GDM1 (cell line): ENCODE measurements around the gene ABCG2.

Experiments
- DNase-seq: peaks from one replicate; lab custom pipeline; 2025; lab: John Stamatoyannopoulos, UW

Gene ABCG2

DNA sequence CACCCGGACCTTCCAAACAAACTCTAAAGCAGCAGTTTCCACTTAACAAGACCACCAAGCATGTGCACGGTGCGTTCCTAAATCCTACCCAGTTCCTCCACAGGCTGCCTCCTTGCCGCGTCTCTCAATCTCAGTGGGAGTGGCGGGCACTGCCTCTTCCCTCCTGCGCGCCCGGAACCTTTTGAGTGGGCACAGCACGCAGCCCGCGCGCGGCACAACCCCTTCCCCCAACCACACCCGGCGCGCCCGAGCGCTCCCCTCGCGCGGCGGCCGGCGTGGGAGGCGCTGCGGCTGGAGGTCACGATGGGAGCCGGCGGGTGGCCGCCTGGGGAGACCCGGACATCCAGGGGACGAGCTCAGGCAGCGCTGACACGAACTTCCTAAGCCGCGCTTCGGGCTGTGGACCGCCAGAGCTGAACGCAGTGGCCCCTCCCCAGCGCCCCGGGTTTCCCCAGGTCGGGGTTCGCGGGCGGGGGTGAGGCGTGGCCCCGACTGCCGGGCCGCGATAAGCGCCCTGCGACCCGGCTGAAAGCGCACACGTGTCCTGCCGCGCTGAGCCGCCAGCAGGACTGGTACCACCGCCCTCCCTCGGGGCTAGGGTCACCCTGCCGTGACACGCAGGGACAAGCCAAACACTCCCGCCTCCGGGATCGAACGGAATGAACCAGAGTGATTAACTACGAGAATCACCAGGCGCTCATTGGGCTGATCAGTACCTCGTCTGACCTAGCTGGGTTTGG is at the start of gene ABCG2:
ABCG2 (minus strand) TSS at position 151 of the 740 bp plus-strand sequence. CDS start 18,644 bp downstream, outside the sequence.
- peak; percentile 8 for DNase-seq

DNA sequence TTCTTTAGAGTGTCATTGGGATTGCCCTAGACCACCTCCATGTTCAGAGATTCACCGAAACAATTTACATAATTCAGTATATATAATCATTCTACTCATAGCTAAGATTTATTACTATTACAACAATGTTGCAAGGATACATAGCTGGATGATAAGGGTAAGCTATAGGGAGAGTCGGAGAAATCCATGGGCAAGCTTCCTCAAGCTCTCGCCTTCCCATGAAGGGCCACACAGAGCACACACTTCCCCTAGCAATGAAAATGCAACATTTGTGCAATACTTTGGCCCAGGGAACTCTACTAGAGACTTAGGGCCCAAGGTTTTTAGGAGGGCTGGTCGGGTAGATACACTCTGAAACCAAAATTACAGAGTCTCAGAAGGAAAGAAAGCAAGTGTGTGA is 49.7 kb upstream of the ABCG2 start:
- DNase-seq, result no peak

DNA sequence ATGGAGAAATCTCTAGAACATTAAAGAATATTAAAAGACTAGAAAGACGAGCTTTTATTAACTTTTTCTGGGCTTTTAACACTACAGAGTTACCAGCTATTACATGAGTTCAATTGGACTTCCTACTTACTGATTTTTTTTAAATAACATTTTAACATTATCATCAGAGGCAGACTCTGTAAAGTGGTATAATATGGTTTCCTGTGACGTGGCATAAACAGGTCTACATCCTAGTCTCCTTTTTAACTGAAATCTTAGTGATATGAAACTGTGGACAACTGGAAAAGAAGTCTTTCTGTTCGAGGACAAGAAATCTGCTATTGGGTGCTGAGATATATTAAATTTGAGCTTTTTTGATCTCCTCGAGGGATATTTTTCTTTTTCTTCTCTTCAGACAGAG is 48.7 kb upstream of the ABCG2 start:
- no peak for DNase-seq

DNA sequence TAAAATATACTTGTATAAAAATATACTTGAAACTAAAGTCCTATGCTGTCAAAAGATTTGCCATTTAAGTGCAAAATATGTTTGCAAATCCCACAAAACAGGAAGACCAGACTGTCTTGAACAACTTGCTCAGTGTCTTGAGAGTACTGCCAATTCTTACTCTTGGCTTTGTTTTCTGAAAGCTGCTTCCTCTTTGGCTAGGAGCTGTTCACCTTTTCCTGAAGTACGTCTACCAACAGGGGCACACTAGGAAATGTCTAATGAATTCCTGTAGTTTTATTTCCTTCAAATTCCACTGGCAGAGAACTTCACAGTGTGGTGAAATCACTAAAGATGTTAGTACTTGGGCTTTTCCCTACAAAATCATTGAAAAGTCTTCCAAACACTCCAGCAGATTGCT is 46.4 kb upstream of the ABCG2 start:
- peak; percentile 29 for DNase-seq

DNA sequence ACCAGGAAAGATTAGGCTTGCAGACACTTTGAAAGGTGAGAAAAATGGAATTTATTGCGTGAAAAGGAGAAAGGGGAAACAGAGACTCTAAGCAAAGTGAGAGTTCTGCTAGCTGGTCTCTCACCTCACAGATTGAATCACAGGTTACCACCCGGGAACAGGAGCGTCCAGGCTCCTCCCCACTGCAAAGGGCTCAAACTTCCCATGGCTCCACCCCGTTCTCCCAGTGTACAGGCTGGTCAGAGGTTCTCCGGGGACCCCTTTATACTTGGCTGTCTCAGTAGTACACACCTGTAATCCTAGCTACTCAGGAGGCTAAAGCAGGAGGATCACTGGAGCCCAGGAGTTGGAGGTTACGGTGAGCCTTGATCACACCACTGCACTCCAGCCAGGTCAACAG is 44.0 kb upstream of the ABCG2 start:
- no peak for DNase-seq

DNA sequence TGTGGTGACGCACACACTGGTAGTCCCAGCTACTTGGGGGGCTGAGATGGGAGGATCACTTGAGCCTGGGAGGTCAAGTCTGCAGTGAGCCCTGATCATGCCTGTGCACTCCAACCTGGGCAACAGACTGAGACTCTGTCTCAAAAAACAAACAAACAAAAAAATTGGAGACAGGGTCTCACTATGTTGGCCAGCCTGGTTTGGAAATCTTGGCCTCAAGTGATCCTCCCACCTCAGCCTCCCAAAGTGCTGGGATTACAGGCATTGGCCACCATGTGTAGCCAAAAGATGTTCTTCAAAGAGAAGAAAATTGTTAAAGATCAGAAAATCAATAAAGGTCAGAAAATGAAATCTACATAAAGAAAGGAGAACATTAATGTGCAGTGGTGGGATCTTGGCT is 41.7 kb upstream of the ABCG2 start:
- DNase-seq, result no peak

DNA sequence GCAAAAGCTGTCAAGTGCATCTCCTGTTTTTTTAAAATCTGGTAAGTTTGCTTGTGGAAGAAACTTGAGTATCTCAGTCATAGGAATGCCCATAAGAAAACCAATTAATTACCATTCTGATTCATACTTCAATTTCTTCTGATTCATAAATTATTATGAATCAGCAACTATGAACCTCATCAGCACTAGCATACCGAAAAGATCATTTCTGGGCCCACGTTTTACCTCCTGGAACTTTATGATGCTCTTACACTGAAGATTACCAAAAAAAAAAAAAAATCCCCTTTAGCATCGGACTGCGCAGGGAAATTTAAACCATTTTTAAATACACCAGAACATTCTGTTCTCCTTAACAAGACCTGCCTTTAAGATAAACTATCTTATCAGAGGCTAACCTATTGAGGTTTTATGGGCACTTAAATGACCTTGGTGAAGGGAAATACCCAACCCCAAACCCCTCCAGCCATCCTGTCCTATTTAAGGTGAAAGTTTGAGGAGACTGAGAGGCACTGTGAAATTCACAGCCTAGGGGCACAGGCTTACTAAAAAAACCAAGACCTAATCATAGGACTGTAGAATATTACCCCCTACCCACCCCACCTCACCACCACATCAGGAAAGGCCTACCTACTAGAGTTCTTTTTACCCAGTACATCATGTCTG is 38.2 kb upstream of the ABCG2 start:
- DNase-seq, result no peak

DNA sequence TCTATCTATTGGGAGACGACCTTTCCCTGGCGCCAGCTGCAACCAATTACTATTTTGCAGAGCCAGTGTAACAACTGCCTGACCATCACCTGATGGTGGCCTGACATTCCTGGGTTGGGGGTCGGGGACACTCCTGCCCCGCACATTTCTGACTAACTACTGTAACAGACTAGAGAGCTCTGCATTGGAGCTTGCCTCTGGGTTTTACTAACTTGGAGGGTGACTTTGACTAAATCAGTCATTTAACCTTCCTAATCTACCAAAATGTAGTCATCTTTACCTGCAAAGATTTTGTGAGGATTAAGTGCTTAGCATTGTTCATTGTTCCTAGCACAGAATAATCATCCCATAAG is 37.5 kb upstream of the ABCG2 start:
- DNase-seq, result no peak

DNA sequence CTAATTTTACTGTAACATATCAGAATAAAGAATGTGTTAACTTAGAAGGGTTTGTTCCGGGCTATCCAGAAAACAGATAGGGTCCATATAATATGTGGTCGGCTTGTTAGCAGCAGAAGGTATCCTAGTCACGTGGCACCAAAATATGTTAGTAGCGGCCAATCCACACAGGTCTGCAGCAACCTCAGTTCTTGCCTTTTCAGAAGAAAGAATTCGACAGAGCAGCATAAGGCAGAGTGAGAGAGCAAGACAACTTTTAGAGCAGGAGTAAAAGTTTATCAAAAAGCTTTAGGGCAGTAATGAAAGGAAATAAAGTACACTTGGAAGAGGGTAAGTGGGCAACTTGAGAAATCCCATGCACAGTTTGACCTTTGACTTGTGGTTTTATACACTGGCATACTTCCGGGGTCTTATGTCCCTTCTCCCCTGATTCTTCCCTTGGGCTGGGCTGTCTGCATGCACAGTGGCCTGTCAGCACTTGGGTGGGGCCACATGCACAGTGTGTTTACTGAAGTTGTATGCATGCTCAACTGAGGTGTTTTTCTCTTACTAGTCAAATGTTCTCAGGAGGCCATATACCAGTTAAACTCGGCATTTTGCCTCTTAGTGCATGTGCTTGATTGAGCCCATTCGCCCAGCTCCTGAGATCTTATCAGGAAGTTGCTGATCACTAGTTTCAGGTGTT is 37.0 kb upstream of the ABCG2 start:
- DNase-seq, result no peak

DNA sequence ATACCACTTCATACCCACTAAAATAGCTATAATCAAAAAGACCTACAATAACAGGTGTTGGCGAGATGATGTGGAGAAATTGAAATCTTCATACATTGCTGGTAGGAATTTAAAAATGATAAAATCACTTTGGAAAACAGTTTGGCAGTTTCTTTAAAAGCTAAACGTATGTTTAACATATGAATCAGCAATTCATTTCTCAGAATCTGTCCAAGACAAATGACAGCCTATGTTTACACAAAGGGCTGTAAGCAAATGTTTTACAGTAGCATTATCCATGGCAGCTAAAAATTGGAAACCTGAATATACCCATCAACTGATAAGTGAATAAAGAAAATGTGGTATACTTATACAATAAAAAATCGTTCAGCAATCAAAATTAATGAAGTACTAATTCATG is 33.0 kb upstream of the ABCG2 start:
- DNase-seq, result no peak

DNA sequence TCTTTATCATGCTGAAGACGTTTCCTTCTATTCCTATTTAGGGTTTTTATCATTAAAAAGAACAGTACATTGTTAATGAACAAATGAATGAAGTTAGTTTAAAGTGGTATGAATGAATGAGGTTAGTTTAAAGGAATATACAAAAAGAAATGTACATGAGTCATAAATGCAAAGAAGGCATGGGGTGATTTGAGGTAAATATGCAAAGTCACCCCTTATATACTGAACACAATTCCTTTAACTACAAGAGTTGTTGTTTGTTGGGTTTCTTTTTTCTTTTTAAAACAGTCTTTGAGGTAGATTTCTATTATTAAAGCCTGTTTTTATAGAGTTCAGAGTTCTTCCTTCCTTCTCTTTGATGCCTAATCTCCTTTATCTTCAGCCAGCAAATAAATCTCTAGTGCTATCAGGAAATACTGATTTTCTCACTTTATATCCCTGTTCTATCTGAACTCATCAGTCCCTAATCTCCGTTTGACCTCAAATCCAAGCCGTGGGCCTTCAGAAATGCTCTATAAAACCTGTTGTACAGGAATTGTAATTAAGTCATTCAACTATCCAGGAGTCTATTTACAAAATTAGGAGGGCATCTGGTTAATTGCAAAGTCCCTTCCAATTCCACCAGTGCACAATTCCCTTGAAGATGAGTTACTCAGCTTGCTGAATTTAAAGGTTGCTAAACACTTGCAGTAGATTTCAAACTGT is 31.6 kb upstream of the ABCG2 start:
- no peak for DNase-seq

DNA sequence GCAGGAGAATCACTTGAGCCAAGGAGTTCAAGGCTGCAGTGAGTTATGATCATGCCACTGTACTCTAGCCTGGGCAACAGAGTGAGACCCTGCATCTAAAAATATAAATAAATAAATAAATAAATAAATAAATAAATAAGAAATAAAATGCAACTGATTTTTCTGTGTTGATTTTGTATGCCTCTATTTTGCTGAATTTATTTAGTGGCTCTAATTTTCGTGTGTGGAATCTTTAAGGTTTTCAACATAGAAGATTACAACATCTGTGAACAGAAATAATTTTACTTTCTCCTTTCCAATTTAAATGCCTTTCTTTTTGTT is 30.9 kb upstream of the ABCG2 start:
- DNase-seq, result no peak

DNA sequence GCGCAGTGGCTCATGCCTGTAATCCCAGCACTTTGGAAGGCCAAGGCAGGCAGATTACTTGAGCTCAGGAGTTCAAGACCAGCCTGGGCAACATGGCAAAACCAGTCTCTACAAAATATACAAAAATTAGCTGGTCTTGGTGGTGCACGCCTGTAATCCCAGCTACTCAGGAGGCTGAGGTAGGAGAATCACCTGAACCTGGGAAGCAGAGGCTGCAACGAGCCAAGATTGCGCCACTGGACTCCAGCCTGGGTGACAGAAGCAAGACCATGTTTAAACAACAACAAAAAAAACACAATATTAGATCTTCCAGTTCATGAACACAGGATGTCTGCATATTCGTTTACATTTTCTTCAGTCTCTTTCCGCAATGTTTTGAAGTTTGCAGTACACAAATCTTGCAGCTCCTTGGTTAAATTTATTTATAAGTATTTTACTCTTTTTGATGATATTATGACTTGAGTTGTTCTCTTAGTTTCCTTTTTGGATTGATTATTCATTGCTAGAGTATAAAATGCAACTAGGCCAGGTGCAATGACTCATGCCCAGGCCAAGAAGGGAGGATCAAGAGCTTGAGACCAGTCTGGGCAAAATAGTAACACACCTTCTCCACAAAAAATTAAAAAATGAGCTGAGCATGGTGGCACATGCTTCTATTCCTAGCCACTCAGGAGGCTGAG is 30.4 kb upstream of the ABCG2 start:
- DNase-seq, result no peak

DNA sequence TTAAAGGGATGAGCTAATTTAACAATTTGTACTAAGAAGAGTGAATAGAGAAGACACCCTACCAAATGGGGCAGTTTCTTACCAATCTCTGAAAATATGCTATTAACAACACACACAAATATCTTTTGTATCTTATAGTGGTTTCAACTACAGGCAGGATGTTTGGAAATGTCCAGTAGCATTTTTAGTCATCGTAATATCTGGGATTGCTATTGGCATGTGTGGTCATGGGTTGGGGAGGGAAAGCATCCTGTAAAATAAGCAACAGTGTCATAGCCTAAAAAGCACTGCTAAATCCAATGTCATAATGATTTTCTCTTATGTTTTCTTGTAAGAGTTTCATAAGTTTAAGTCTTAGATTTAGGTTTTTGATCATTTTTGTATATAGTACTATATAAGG is 29.3 kb upstream of the ABCG2 start:
- no peak for DNase-seq

DNA sequence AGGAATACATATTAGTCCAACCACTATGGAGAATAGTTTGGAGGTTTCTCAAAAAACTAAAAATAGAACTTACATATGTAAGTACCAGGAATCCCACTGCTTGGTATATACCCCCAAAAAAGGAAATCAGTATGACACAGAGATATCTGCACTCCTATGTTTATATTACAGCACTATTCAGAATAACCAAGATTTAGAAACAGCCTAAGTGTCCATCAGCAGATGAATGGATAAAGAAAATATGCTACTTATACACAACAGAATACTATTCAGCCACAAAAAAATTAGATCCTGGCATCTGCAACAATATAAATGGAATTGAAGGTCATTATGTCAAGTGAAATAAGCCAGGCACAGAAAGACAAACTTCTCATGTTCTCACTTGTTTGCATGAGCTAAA is 27.5 kb upstream of the ABCG2 start:
- no peak for DNase-seq

DNA sequence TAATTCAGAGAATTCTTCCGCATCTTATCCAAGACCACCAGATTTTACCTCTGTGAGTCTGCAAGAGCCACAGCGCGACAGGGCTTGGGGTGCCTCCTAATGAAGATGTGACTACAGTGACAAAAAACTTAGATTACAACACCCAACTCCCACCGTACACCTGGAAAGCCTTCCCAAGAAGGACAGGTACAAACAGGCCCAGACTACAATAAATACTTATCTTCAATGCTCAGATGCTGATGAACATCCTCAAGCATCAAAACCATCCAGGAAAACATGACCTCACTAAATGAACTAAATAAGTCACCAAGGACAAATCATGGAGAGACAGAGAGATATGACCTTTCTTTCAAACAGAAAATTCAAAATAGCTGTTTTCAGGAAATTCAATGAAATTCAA is 20.8 kb upstream of the ABCG2 start:
- DNase-seq, result no peak

DNA sequence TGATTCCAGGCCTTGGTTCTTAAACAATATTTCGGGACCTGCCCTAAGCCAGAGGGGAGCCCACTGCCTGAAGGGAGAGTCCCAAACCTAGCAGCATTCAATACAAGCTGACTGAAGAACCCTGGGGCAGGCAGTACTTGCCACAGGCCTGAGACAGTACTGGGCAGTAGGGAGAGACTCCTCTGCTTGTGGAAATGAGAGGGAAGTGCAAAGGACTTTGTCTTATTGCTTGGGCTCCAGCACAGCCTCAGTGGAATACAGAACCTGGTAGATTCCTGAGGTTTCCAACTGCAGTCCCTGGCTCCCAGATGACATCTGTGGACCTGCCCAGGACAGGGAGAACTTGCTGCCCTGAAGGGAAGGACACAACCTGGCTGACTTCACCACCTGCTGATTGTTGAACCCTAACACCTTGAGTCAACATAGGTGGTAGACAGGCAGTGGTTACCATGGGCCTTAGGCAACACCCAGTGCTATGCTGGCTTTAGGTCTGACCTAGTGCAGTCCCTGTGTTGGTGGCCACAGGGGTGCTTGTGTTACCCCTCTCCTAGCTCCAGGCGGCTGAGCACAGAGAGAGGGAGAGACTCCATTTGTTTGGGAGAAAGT is 20.3 kb upstream of the ABCG2 start:
- DNase-seq, result no peak

DNA sequence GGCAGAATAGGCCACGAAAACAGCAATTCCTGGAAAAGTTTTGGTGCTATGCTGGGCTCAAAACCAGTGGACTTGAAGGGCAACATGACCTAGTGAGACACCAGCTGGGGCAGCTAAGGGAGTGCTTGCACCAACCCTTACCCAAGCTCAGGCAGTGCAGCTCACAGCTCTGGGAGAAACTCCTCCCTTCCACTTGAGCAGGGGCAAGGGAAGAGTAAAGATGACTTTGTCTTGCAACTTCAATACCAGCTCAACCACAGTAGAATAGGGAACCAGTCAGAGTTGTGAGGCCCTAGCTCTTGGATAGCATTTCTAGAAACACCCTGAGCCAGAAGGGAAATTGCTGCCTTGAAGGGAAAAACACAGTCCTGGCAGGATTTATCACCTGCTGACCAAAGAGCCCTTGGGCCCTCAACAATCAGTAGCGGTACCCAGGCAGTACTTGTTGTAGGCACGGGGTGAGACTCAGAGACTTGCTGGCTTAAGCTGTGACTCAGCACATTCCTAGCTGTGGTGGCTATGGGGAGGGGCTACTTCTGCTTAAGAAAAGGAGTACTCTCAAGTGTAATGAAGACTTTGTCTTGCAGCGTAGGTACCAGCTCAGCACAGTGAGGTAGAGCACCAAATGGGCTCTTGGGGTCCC is 19.7 kb upstream of the ABCG2 start:
- peak; percentile 85 for DNase-seq

DNA sequence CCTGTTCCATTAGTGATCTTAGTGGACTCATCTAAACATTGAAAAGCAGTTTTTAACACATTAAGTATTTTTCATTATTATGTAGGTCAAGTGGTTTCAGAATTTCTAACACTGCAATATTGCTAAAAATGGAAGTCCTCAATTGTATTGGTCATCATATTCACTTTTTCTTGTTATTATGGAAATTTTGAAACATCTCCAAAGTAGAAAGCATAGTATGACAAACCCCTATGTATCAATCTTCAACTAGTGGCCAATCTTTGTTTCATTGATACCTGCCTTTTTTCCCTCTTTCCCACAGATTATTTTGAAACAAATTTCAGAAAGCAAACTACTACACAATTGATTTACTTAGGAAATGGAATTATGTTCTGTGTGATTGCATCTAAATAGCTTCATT is 14.5 kb upstream of the ABCG2 start:
- no peak for DNase-seq

DNA sequence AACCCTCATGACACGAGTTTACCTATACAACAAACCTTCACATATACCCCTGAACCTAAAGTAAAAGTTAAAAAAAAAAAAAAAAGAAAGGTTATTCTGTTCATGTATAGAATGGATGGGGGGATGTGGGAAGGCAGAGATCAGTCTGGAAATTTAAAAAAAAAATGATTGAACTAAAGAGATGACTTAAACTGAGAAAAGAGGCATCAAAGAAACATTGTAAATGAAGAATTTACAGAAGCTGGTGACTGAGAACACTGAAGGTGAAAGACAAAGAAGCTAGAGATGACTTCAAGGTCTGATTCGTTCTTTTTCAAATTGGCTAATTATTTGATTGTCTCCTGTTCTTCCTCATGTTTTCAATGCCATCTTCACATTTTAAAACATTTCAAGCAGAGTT is 12.8 kb upstream of the ABCG2 start:
- no peak for DNase-seq

DNA sequence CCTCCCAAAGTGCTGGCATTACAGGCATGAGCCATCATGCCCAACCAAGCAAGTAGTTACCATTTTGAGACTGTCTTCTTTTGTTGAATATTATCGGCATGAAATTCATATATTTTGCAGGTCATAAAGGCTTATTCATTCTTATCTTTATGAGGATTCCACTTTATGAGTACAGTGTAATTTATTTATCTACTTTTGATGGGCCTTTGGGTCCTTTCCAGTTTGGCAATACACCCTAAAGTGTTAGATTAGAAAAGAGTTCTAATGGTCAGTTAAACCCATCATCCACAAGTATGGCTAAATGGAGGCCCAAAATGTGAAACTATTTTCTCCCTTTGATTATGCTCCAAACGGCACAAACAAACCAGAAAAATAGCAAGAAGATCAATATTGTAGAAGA is 10.9 kb upstream of the ABCG2 start:
- DNase-seq, result no peak
